ENCODE results near the gene SEMA4D.

DNA sequence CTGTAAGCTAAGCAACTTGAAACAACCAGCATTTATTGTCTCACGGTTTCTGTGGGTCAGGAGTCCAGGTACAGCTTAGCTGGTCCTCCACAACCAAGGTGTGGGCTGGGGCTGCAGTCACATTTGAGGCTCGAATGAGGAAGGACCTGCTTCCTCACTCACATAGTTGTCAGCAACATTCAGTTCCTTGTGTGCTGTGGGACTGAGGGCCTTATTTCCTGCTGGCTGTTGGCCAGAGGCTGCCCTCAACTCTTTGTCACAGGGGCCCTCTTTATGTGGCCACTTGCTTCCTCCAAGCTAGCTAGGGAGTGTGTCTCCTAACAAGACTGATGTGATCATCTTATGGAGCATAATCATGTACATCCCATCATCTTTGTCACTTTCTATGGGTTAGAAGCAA, 29.2 kb upstream of the SEMA4D start:
- TF ChIP-seq, protein P1, sequence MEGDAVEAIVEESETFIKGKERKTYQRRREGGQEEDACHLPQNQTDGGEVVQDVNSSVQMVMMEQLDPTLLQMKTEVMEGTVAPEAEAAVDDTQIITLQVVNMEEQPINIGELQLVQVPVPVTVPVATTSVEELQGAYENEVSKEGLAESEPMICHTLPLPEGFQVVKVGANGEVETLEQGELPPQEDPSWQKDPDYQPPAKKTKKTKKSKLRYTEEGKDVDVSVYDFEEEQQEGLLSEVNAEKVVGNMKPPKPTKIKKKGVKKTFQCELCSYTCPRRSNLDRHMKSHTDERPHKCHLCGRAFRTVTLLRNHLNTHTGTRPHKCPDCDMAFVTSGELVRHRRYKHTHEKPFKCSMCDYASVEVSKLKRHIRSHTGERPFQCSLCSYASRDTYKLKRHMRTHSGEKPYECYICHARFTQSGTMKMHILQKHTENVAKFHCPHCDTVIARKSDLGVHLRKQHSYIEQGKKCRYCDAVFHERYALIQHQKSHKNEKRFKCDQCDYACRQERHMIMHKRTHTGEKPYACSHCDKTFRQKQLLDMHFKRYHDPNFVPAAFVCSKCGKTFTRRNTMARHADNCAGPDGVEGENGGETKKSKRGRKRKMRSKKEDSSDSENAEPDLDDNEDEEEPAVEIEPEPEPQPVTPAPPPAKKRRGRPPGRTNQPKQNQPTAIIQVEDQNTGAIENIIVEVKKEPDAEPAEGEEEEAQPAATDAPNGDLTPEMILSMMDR (IDR thresholded peaks at IDR 0.05), result no peak
- TF ChIP-seq POLR2A (IDR thresholded peaks at IDR 0.05), result no peak
